CD8-positive, alpha-beta memory T cell (primary cell): ENCODE measurements around the gene CCDC148. TPM values are rescaled to one million over a fixed set of nuclear protein-coding genes. Genes with fewer than 3 reads are reported as not detected.

ENCODE experiments used
- CTCF ChIA-PET: fragments of 350-600 bp; sonication (Branson Sonifier 250); formaldehyde crosslinking; loops from one replicate; lab custom pipeline; 2021; ENCODE audit warnings: antibody characterized with exemption; lab: Charles Lee
- POLR2A ChIA-PET: fragments of 350-600 bp; sonication (Branson Sonifier 250); formaldehyde crosslinking; loops from one replicate; lab custom pipeline; 2021; ENCODE audit warnings: antibody characterized with exemption; lab: Charles Lee
- DNase-seq, 5 donors: peaks; one replicate each; pipeline versions ENCODE4 v3.0.0 to v3.0.0-alpha.2; 2020 to 2022; ENCODE audit warnings: mixed read lengths in 1 of 5
- H3K27ac ChIP-seq: one replicate; pipeline ENCODE4 v1.7.0; 2013; ENCODE audit warnings: low read depth, mild to moderate bottlenecking, low read length, moderate library complexity
- H3K27me3 ChIP-seq: 2 replicates; pipeline ENCODE4 v1.7.0; 2013; ENCODE audit warnings: low read length, mild to moderate bottlenecking; ENCODE audit not compliant: insufficient read depth, poor library complexity, severe bottlenecking
- H3K36me3 ChIP-seq: 2 replicates; pipeline ENCODE4 v1.7.0; 2013; ENCODE audit warnings: mild to moderate bottlenecking, low read length, moderate library complexity; ENCODE audit not compliant: insufficient read depth
- H3K4me1 ChIP-seq: 2 replicates; pipeline ENCODE4 v1.7.0; 2013; ENCODE audit warnings: mild to moderate bottlenecking, low read length, moderate library complexity; ENCODE audit not compliant: insufficient read depth
- H3K4me3 ChIP-seq: 2 replicates; pipeline ENCODE4 v1.7.0; 2013; ENCODE audit warnings: mild to moderate bottlenecking, low read length
- H3K9me3 ChIP-seq: 2 replicates; pipeline ENCODE4 v1.7.0; 2013; ENCODE audit warnings: mild to moderate bottlenecking, low read length
- H3K27ac Mint-ChIP-seq, 8 donors: one replicate each; pipeline ENCODE4 v1.8.0; 2020 to 2021; ENCODE audit warnings: mixed read lengths in 8 of 8, mild to moderate bottlenecking in 6 of 8, inconsistent platforms in 3 of 8, moderate library complexity in 3 of 8
- H3K27me3 Mint-ChIP-seq, 2 donors: one replicate each; pipeline ENCODE4 v1.8.0; 2020 to 2021; ENCODE audit warnings: mixed read lengths in 2 of 2, mild to moderate bottlenecking in 1 of 2, moderate library complexity in 1 of 2
- H3K36me3 Mint-ChIP-seq, 3 donors: one replicate each; pipeline ENCODE4 v1.8.0; 2020 to 2021; ENCODE audit warnings: mixed read lengths in 3 of 3, inconsistent platforms in 1 of 3, mild to moderate bottlenecking in 1 of 3
- H3K4me1 Mint-ChIP-seq, 3 donors: one replicate each; pipeline ENCODE4 v1.8.0; 2020 to 2021; ENCODE audit warnings: mixed read lengths in 3 of 3, inconsistent platforms in 1 of 3, mild to moderate bottlenecking in 1 of 3
- H3K4me3 Mint-ChIP-seq, 7 donors: one replicate each; pipeline ENCODE4 v1.8.0; 2020 to 2021; ENCODE audit warnings: mixed read lengths in 7 of 7, mild to moderate bottlenecking in 6 of 7, moderate library complexity in 4 of 7, inconsistent platforms in 2 of 7
- H3K9me3 Mint-ChIP-seq, 5 donors: one replicate each; pipeline ENCODE4 v1.8.0; 2020 to 2022; ENCODE audit warnings: mixed read lengths in 5 of 5, mild to moderate bottlenecking in 3 of 5, moderate library complexity in 2 of 5, inconsistent platforms in 1 of 5
- polyA plus RNA-seq: library from polyadenylated mRNA; unstranded; fragments of 300-500 nt; fragmentation: Illumina TruSeq; gene quantifications from one replicate; pipeline ENCODE4 v1.2.3, GENCODE V29; 2021
- total RNA-seq, 2 experiments: library from RNA; stranded (reverse); gene quantifications; one replicate each; pipeline ENCODE4 v1.2.3, GENCODE V29; 2021

Gene CCDC148
- total and polyA plus RNA-seq, 3 experiments from 2014 or later: 0.40 TPM; not detected in 2

GRCh38 chr2:158464426-158465281, 8.1 kb upstream of the CCDC148 start:
- Histone ChIP-seq H3K36me3 (no peaks in the 10 kb centered on the region), H3K4me1 (no peaks in the 10 kb centered on the region), H3K9me3 (no peaks in the 10 kb centered on the region), H3K27me3 (no peaks in the 10 kb centered on the region), H3K4me3 (no peak overlapping the region), H3K27ac (no peak overlapping the region)
- peak in 1 of 5 donors; percentile 18 for DNase-seq
- Mint-ChIP-seq H3K27ac (no peak overlapping the region), H3K27me3 (no peaks in the 10 kb centered on the region), H3K9me3 (no peaks in the 10 kb centered on the region), H3K4me3 (no peak overlapping the region), H3K36me3 (peaks cover 0 to under 1% (median 0%) of the 10 kb centered on the region in 3 donors), H3K4me1 (peaks cover 1 to 11% (median 11%) of the 10 kb centered on the region in 3 donors)
- ChIA-PET POLR2A (no interaction called here), CTCF (interaction anchor here (2.0 kb wide), 1 partner anchor 8 kb away, joined by 6 read pairs; the partner anchor contains the start of genes CCDC148 and PKP4)

GRCh38 chr2:158463496-158464095, 7.0 kb upstream of the CCDC148 start:
- no peak overlapping the region for H3K4me3 Mint-ChIP-seq
- H3K9me3 ChIP-seq: no peaks in the 10 kb centered on the region
- no peaks in the 10 kb centered on the region for H3K27me3 ChIP-seq
- DNase-seq: no peak
- H3K27ac ChIP-seq: no peak overlapping the region
- peaks cover 3% of the 10 kb centered on the region for H3K4me1 ChIP-seq
- ChIA-PET POLR2A (no interaction called here), CTCF (no interaction called here)
- H3K36me3 Mint-ChIP-seq: no peaks in the 10 kb centered on the region
- no peaks in the 10 kb centered on the region for H3K27me3 Mint-ChIP-seq
- H3K4me3 ChIP-seq: no peak overlapping the region
- H3K9me3 Mint-ChIP-seq: no peaks in the 10 kb centered on the region
- H3K4me1 Mint-ChIP-seq: peaks cover 4 to 15% (median 14%) of the 10 kb centered on the region in 3 donors
- H3K36me3 ChIP-seq: no peaks in the 10 kb centered on the region
- no peak overlapping the region for H3K27ac Mint-ChIP-seq

GRCh38 chr2:158460632-158461297, 4.2 kb upstream of the CCDC148 start:
- Mint-ChIP-seq H3K27ac (no peak overlapping the region), H3K27me3 (no peaks in the 10 kb centered on the region), H3K4me1 (peaks cover 19 to 29% (median 28%) of the 10 kb centered on the region in 3 donors), H3K36me3 (peaks cover 0 to 8% (median 0%) of the 10 kb centered on the region in 3 donors), H3K9me3 (no peaks in the 10 kb centered on the region), H3K4me3 (peak overlapping the region in 1 of 7 donors; percentile 57)
- ChIA-PET CTCF (no interaction called here), POLR2A (no interaction called here)
- Histone ChIP-seq H3K4me1 (peaks cover 14% of the 10 kb centered on the region), H3K4me3 (no peak overlapping the region), H3K27me3 (no peaks in the 10 kb centered on the region), H3K36me3 (no peaks in the 10 kb centered on the region), H3K9me3 (no peaks in the 10 kb centered on the region), H3K27ac (no peak overlapping the region)
- DNase-seq: no peak

- Histone ChIP-seq H3K27ac (no peak overlapping the region), H3K4me1 (peaks cover 14% of the 10 kb centered on the region), H3K9me3 (no peaks in the 10 kb centered on the region), H3K27me3 (no peaks in the 10 kb centered on the region), H3K4me3 (no peak overlapping the region), H3K36me3 (no peaks in the 10 kb centered on the region)
- Mint-ChIP-seq H3K36me3 (peaks cover 0 to 8% (median 0%) of the 10 kb centered on the region in 3 donors), H3K27ac (peak overlapping the region in 1 of 8 donors; percentile 73), H3K27me3 (no peaks in the 10 kb centered on the region), H3K9me3 (no peaks in the 10 kb centered on the region), H3K4me3 (peak overlapping the region in 4 of 7 donors; percentile 82 to 92 (median 89)), H3K4me1 (peaks cover 19 to 26% (median 24%) of the 10 kb centered on the region in 3 donors)
- no peak for DNase-seq
- POLR2A ChIA-PET: no interaction called here
- CTCF ChIA-PET: no interaction called here
Measured at GRCh38 chr2:158459161-158460003, 2.8 kb upstream of the CCDC148 start.

- POLR2A ChIA-PET: no interaction called here
- Histone ChIP-seq H3K4me3 (peak overlapping the region; percentile 79), H3K36me3 (no peaks in the 10 kb centered on the region), H3K4me1 (peaks cover 14% of the 10 kb centered on the region), H3K27me3 (no peaks in the 10 kb centered on the region), H3K9me3 (no peaks in the 10 kb centered on the region), H3K27ac (peak overlapping the region; percentile 60)
- H3K9me3 Mint-ChIP-seq: no peaks in the 10 kb centered on the region
- H3K27me3 Mint-ChIP-seq: no peaks in the 10 kb centered on the region
- peaks cover 0 to 8% (median 0%) of the 10 kb centered on the region in 3 donors for H3K36me3 Mint-ChIP-seq
- peak overlapping the region; percentile 82 to 96 (median 90) for H3K4me3 Mint-ChIP-seq
- CTCF ChIA-PET: interaction anchor here (1.4 to 1.8 kb wide), 2 partner anchors 9 to 17 kb away, joined by 3 to 6 read pairs; no protein-coding TSS in a partner anchor
- peak overlapping the region in 7 of 8 donors; percentile 42 to 93 (median 73) for H3K27ac Mint-ChIP-seq
- peak in 1 of 5 donors; percentile 6 for DNase-seq
- peaks cover 19 to 26% (median 23%) of the 10 kb centered on the region in 3 donors for H3K4me1 Mint-ChIP-seq
Measured at GRCh38 chr2:158458617-158458920, 2.0 kb upstream of the CCDC148 start.

GRCh38 chr2:158457826-158458616, 1.5 kb upstream of the CCDC148 start:
- peak overlapping the region; percentile 59 to 97 (median 82) for H3K27ac Mint-ChIP-seq
- H3K27me3 ChIP-seq: no peaks in the 10 kb centered on the region
- H3K4me3 ChIP-seq: peak overlapping the region; percentile 79
- H3K4me3 Mint-ChIP-seq: peak overlapping the region; percentile 82 to 96 (median 90)
- no peaks in the 10 kb centered on the region for H3K9me3 ChIP-seq
- peaks cover 0 to 8% (median 0%) of the 10 kb centered on the region in 3 donors for H3K36me3 Mint-ChIP-seq
- peaks cover 19 to 26% (median 23%) of the 10 kb centered on the region in 3 donors for H3K4me1 Mint-ChIP-seq
- H3K27ac ChIP-seq: peak overlapping the region; percentile 60
- H3K36me3 ChIP-seq: no peaks in the 10 kb centered on the region
- H3K4me1 ChIP-seq: peaks cover 14% of the 10 kb centered on the region
- H3K9me3 Mint-ChIP-seq: no peaks in the 10 kb centered on the region
- DNase-seq: peak in 4 of 5 donors; percentile 37 to 68 (median 48)
- POLR2A ChIA-PET: no interaction called here
- CTCF ChIA-PET: interaction anchor here (1.0 to 1.8 kb wide), 4 partner anchors 10 to 20 kb away, joined by 3 to 6 read pairs (median 3); no protein-coding TSS in a partner anchor
- no peaks in the 10 kb centered on the region for H3K27me3 Mint-ChIP-seq
